Osteoblast (primary cell): ENCODE data around the gene XRCC3. TPM values are rescaled to one million over a fixed set of nuclear protein-coding genes. Genes with fewer than 3 reads are reported as not detected.
A peak's percentile ranks its signal among the peaks of the same experiment; 100 is the strongest.

Source experiments
- DNase-seq: peaks from one replicate; pipeline ENCODE4 v3.0.0; 2011; ENCODE audit warnings: low spot score, mixed read lengths; ENCODE audit not compliant: insufficient read length; ENCODE audit errors: missing footprints
- H2AFZ ChIP-seq: 2 replicates; pipeline ENCODE4 v1.6.0; 2011; ENCODE audit warnings: mild to moderate bottlenecking, low read length
- H3K27ac ChIP-seq: 2 replicates; pipeline ENCODE4 v1.5.1; 2011; ENCODE audit warnings: mild to moderate bottlenecking, low read depth, low read length, moderate library complexity
- H3K27me3 ChIP-seq: 2 replicates; pipeline ENCODE4 v1.6.0; 2012; ENCODE audit warnings: mild to moderate bottlenecking, control low read depth, inconsistent platforms, low read length, moderate library complexity; ENCODE audit not compliant: insufficient read depth
- H3K36me3 ChIP-seq: 2 replicates; pipeline ENCODE4 v1.5.1; 2011; ENCODE audit warnings: mild to moderate bottlenecking, low read length, control low read depth, moderate library complexity; ENCODE audit not compliant: insufficient read depth
- H3K4me1 ChIP-seq: 2 replicates; pipeline ENCODE4 v1.5.1; 2011; ENCODE audit warnings: mild to moderate bottlenecking, low read length, control low read depth, moderate library complexity; ENCODE audit not compliant: insufficient read depth
- H3K4me2 ChIP-seq: 2 replicates; pipeline ENCODE4 v1.6.0; 2011; ENCODE audit warnings: mild to moderate bottlenecking, low read length; ENCODE audit not compliant: insufficient read depth
- H3K4me3 ChIP-seq: fragments of 200-600 bp; sonication (generic); 3 replicates; pipeline ENCODE4 v1.5.1; 2012; ENCODE audit warnings: mild to moderate bottlenecking, low read length, inconsistent platforms; ENCODE audit not compliant: insufficient read depth
- H3K79me2 ChIP-seq: 2 replicates; pipeline ENCODE4 v1.6.0; 2012; ENCODE audit warnings: mild to moderate bottlenecking, low read length, control low read depth, inconsistent platforms; ENCODE audit not compliant: insufficient read depth
- H3K9me3 ChIP-seq: 2 replicates; pipeline ENCODE4 v1.5.1; 2011; ENCODE audit warnings: low read depth, low read length, control low read depth
- H4K20me1 ChIP-seq: 2 replicates; pipeline ENCODE4 v1.6.0; 2012; ENCODE audit warnings: mild to moderate bottlenecking, low read length, control low read depth; ENCODE audit not compliant: insufficient read depth
- CTCF ChIP-seq: IDR thresholded peaks from 2 replicates; pipeline ENCODE4 v1.5.1; 2011; ENCODE audit warnings: mild to moderate bottlenecking, low read depth, low read length, moderate library complexity; ENCODE audit errors: extremely low read depth
- total RNA-seq: library from RNA; depleted of rRNA; stranded (reverse); fragments of >200 nt; gene quantifications from 2 replicates; pipeline ENCODE4 v1.2.3, GENCODE V29; 2012

The XRCC3 gene
- total RNA-seq, 1 donor: 4.3 TPM

- Histone ChIP-seq H3K27ac (no peak overlapping the region), H3K36me3 (no peaks in the 10 kb centered on the region), H3K4me1 (peaks cover 7% of the 10 kb centered on the region), H3K9me3 (no peaks in the 10 kb centered on the region), H3K4me3 (no peak overlapping the region), H2AFZ (no peak overlapping the region), H3K79me2 (no peaks in the 10 kb centered on the region), H3K4me2 (no peak overlapping the region), H4K20me1 (no peaks in the 10 kb centered on the region), H3K27me3 (no peaks in the 10 kb centered on the region)
- DNase-seq: peak; percentile 41
- no peak for TF ChIP-seq CTCF
These were observed 34.6 kb upstream of the XRCC3 start for GRCh38 chr14:103749860-103750259.

- no peak for TF ChIP-seq CTCF
- no peak overlapping the region for H2AFZ ChIP-seq
- H3K4me3 ChIP-seq: no peak overlapping the region
- DNase-seq: peak; percentile 49
- no peak overlapping the region for H3K4me2 ChIP-seq
- no peaks in the 10 kb centered on the region for H3K36me3 ChIP-seq
- H3K4me1 ChIP-seq: peaks cover 7% of the 10 kb centered on the region
- no peaks in the 10 kb centered on the region for H3K9me3 ChIP-seq
- H3K79me2 ChIP-seq: no peaks in the 10 kb centered on the region
- H3K27me3 ChIP-seq: no peaks in the 10 kb centered on the region
- no peak overlapping the region for H3K27ac ChIP-seq
- H4K20me1 ChIP-seq: no peaks in the 10 kb centered on the region
These were observed 34.2 kb upstream of the XRCC3 start for GRCh38 chr14:103749452-103749851.

GRCh38 chr14:103748534-103748857 is 33.2 kb upstream of the XRCC3 start:
- no peak overlapping the region for H3K4me3 ChIP-seq
- no peak for DNase-seq
- H3K79me2 ChIP-seq: no peaks in the 10 kb centered on the region
- no peaks in the 10 kb centered on the region for H3K36me3 ChIP-seq
- H3K4me2 ChIP-seq: no peak overlapping the region
- peaks cover 7% of the 10 kb centered on the region for H3K4me1 ChIP-seq
- H3K27ac ChIP-seq: no peak overlapping the region
- no peaks in the 10 kb centered on the region for H3K9me3 ChIP-seq
- TF ChIP-seq CTCF: no peak
- no peak overlapping the region for H2AFZ ChIP-seq
- no peaks in the 10 kb centered on the region for H4K20me1 ChIP-seq
- no peaks in the 10 kb centered on the region for H3K27me3 ChIP-seq

- no peak for TF ChIP-seq CTCF
- Histone ChIP-seq H3K4me3 (no peak overlapping the region), H3K4me1 (peaks cover 7% of the 10 kb centered on the region), H3K27me3 (no peaks in the 10 kb centered on the region), H3K27ac (no peak overlapping the region), H3K79me2 (no peaks in the 10 kb centered on the region), H3K9me3 (no peaks in the 10 kb centered on the region), H3K36me3 (no peaks in the 10 kb centered on the region), H3K4me2 (peak overlapping the region; percentile 33), H2AFZ (peak overlapping the region; percentile 18), H4K20me1 (no peaks in the 10 kb centered on the region)
- peak; percentile 92 for DNase-seq
These were observed 31.4 kb upstream of the XRCC3 start for GRCh38 chr14:103746701-103747100.
